H54 (cell line): ENCODE results near the gene RTF2.
"Not testable (repeated sequence)": the region's sequence is repeated elsewhere in the genome, so short reads cannot be mapped to it uniquely, and the experiment has no call there.

Experiments used
- DNase-seq: peaks from one replicate; pipeline ENCODE4 v3.0.0; 2011; ENCODE audit warnings: low spot score, mixed read lengths; ENCODE audit not compliant: insufficient read length
- FAIRE-seq: peaks from 3 replicates; lab custom pipeline; 2011; peaks lifted over from hg19 to GRCh38; lab: Jason Lieb, UNC
- POLR2A ChIP-seq: IDR thresholded peaks from 2 replicates; pipeline ENCODE4 v1.6.1; 2011; ENCODE audit warnings: low read depth, mild to moderate bottlenecking, low read length

The RTF2 gene

GRCh38 chr20:56488566-56488965 is 20.1 kb downstream of the RTF2 start:
- no peak for DNase-seq
- no peak for FAIRE-seq
- TF ChIP-seq POLR2A, result no peak

GRCh38 chr20:56501116-56501515 is 32.7 kb downstream of the RTF2 start:
- no peak for FAIRE-seq

GRCh38 chr20:56503916-56504315 is 35.5 kb downstream of the RTF2 start:
- DNase-seq, result no peak
- no peak for FAIRE-seq

More at GRCh38 chr20:56501116-56501515, 32.7 kb downstream of the RTF2 start:
- no peak for DNase-seq
- no peak for TF ChIP-seq POLR2A

GRCh38 chr20:56504373-56505005 is 36.1 kb downstream of the RTF2 start:
- no peak for TF ChIP-seq POLR2A
- DNase-seq (no peak), FAIRE-seq (no peak)

More at GRCh38 chr20:56503916-56504315, 35.5 kb downstream of the RTF2 start:
- TF ChIP-seq POLR2A, result no peak

GRCh38 chr20:56506103-56506502 is 37.7 kb downstream of the RTF2 start:
- TF ChIP-seq POLR2A, result no peak
- FAIRE-seq (no peak), DNase-seq (no peak)

- FAIRE-seq (no peak), DNase-seq (no peak)
- no peak for TF ChIP-seq POLR2A
These were observed 43.5 kb downstream of the RTF2 start for GRCh38 chr20:56511926-56512325.

- TF ChIP-seq POLR2A, result no peak
- no peak for DNase-seq
These were observed 45.0 kb downstream of the RTF2 start for GRCh38 chr20:56513161-56514150.

GRCh38 chr20:56516631-56517030 is 48.2 kb downstream of the RTF2 start:
- TF ChIP-seq POLR2A, result no peak
- DNase-seq (no peak), FAIRE-seq (no peak)

More at GRCh38 chr20:56513161-56514150, 45.0 kb downstream of the RTF2 start:
- FAIRE-seq, result no peak

- DNase-seq (no peak), FAIRE-seq (no peak)
- no peak for TF ChIP-seq POLR2A
These were observed 48.8 kb downstream of the RTF2 start for GRCh38 chr20:56517211-56517610.

- FAIRE-seq (no peak), DNase-seq (no peak)
- TF ChIP-seq POLR2A, result no peak
These were observed 49.2 kb downstream of the RTF2 start for GRCh38 chr20:56517641-56518040.

- FAIRE-seq (no peak), DNase-seq (no peak)
- no peak for TF ChIP-seq POLR2A
These were observed 49.7 kb downstream of the RTF2 start for GRCh38 chr20:56518126-56518525.

GRCh38 chr20:56518721-56519398 is 50.4 kb downstream of the RTF2 start:
- no peak for DNase-seq
- no peak for FAIRE-seq
- no peak for TF ChIP-seq POLR2A

- DNase-seq (no peak), FAIRE-seq (no peak)
- no peak for TF ChIP-seq POLR2A
These were observed 51.1 kb downstream of the RTF2 start for GRCh38 chr20:56519551-56519950.

- no peak for TF ChIP-seq POLR2A
- FAIRE-seq, result no peak
- no peak for DNase-seq
These were observed 51.8 kb downstream of the RTF2 start for GRCh38 chr20:56520180-56520579.

GRCh38 chr20:56520746-56521354 is 52.4 kb downstream of the RTF2 start:
- DNase-seq, FAIRE-seq: not testable (repeated sequence)
